GM12865 (cell line): ENCODE results near the gene METTL25B.
A peak's percentile ranks its signal among the peaks of the same experiment; 100 is the strongest.

ENCODE experiments used
- DNase-seq: peaks from one replicate; pipeline ENCODE4 v3.0.0; 2010; ENCODE audit warnings: low read depth
- H3K4me3 ChIP-seq: 2 replicates; pipeline ENCODE4 v1.5.1; 2011; ENCODE audit warnings: mild to moderate bottlenecking, low read depth, low read length, control low read depth
- CTCF ChIP-seq: IDR thresholded peaks from 2 replicates; pipeline ENCODE4 v1.5.1; 2011; ENCODE audit warnings: low read length, control low read depth, low read depth, inconsistent platforms; ENCODE audit not compliant: insufficient read depth; ENCODE audit errors: missing control alignments

METTL25B gene

GRCh38 chr1:156750191-156750672, 22.0 kb downstream of the METTL25B start:
- peak; percentile 60 for DNase-seq
- peak overlapping the region; percentile 97 for H3K4me3 ChIP-seq
- no peak for TF ChIP-seq CTCF

GRCh38 chr1:156750711-156751450, 22.6 kb downstream of the METTL25B start:
- peak overlapping the region; percentile 97 for H3K4me3 ChIP-seq
- TF ChIP-seq CTCF = no peak
- DNase-seq = peak; percentile 60

- TF ChIP-seq CTCF = no peak
- H3K4me3 ChIP-seq = peak within 1 kb of the TSS; percentile 97
- DNase-seq = no peak
Measured at GRCh38 chr1:156751451-156751756, 23.1 kb downstream of the METTL25B start, which contains the start of gene HDGF. TSS of gene HDGF (minus strand) at chr1:156751675. CDS start at chr1:156751429, 246 bp downstream.

DNA sequence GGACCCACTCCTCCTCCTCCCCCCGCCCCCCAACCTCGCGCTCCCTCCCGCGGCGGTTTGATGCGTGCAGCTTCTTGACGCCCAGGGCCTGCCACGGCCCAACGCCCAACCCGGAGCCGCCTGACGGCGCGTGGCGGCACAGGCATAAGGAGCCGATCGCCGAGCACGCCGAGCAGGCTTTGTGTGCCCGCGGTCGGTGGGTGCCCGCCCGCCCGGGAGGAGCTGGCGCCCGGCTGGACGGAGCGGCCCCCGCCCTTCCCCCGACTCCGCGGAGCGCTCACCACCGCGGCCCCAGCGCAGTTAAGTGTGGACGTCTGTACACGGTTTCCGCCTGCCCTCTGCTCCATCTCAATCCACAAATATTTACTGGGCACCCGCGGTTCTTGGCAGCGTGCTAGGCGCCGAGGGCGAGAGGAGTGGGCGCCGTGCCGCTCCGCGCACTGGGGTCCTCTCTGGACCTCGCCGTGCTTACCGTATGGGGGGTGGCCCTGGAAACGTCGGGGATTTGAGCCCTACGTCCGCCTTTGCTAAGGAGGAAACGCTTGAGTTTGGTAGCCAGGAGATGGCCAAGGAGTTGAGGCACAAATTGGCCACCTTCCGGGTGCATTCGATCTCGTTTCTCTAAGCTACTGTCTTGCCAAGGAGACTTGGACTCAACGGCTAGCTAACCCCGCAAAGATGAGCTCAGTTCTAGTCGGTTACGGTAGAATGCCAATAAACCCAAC, 23.6 kb downstream of the METTL25B start:
- peak; percentile 98 for DNase-seq
- no peak for TF ChIP-seq CTCF
- H3K4me3 ChIP-seq = peak overlapping the region; percentile 88

- TF ChIP-seq CTCF = no peak
- peak overlapping the region; percentile 88 for H3K4me3 ChIP-seq
- DNase-seq = no peak
Measured at GRCh38 chr1:156752843-156753482, 24.7 kb downstream of the METTL25B start.

DNA sequence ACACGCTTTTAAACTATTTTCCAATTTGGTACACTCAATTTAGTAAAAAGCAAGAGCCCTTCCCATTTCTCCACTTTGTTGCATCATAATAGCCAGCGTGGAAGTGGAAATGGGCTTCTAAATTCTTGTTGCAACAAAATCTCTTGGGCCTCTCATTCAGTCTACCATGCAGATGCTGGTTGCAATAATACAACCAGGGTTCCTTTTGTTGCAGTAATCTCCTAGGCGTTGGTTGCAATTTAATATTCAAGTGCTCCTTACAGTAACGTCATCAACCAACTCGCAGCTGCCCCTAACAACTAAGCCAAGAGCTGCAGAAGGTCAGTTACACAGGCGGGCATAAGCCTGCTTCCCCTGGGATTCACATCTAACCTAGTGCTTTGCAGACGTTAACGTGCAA, 25.9 kb downstream of the METTL25B start:
- no peak for DNase-seq
- no peak for TF ChIP-seq CTCF
- H3K4me3 ChIP-seq = no peak overlapping the region
